ENCODE results near the gene PRKG1.

The PRKG1 gene

DNA sequence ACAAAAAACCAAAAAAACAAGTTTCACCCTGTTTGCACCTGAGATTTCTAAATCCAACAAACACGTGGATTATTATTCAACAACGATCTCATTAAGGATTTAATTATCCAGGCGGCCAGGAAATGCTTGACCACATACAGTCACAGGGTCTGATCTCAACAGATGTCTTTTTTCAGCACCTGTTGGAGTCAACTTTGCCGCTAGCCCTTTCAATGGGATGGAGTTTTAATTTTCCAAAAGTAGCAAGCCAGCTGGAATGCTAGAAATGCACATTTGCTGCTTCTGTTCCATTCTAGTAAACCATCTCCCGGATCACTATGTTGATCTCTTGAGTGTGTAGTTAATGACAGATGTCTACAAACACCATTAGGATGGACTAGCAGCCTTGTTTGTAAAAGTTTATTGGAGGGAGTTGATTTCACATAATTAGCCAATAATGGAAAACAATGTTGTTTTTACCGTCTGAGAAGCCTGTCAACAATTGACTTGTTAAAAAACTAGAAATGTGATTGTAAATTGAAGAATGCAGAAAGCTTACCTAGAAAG, 1175.6 kb downstream of the PRKG1 start:
- DNase-seq, result no peak

DNA sequence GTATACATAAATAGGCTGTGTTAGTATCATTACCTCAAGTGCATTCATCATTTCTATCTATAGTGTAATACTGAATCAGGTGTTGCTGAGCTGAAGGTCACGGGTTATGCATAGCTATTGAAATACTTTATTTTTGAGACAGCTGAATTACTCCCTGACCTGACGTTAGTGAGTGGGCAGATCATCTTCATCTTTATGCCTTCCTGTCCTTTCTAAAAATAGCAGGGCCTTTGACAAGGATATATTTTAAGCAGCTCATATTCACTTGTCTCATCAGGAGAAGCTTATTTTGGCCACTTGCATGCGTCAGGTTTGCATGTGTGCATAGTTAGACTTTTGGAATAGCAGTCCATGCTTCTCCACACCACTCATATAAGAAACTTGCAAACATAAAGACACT, 1176.2 kb downstream of the PRKG1 start:
- no peak for DNase-seq

- no peak for DNase-seq
Observed at GRCh38 chr10:52252307-52252706, 1178.0 kb downstream of the PRKG1 start.

DNA sequence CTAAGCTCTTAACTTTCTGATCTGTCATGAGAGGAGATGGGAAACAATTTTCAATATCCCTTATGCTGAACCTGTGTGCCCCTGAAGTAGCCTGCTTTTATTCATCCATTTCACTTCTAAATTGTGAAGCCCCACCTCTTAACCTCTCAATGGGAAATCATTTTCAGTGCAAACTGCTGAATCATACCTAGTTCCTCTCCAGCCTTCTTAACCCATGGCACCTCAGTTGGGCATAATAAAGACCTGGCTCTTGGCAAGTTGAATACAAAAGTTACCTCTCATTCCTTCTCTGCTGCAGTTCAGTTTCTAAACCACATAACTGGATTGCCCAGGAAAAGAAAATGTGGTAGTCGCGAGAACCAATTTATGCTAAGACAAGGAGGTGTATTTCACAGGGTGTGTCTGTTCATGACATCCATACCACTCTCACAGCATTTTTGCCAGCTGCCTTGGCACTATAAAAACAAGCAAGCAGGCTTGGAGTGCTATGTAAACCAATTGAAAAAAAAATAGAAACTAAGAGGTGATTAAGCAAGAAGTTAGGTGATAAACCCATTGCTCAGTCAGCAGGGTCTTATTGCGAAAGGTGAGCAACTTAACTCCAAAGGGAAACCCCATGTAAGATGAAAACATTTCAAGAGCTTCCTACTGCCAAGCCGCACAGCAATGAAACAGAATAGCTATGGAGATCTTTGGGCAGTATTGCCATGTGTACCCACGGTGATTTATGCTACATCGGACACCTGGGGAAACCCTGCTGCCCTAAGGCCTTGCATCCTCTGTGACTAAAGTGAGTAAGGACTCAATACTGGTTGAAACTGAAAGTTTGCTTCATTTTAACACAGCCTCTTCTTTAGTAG, 1182.8 kb downstream of the PRKG1 start:
- no peak for DNase-seq

DNA sequence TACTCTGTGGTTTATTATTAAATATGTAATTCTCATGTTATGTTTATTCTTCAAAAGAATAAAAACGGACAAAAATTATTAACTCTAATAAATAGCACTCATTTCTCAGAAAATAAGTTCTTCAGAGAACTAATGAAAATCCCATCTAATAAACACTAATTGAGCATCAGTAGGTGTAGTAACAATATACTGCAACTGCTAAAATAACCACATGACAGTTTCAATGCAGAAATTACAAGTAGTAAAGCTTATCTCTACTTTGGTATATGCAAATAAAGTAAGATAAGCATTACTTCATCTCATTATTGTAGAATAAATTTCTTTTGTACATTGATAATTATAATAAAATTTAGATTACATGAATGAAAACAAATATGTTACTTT, 1183.4 kb downstream of the PRKG1 start:
- DNase-seq, result no peak

DNA sequence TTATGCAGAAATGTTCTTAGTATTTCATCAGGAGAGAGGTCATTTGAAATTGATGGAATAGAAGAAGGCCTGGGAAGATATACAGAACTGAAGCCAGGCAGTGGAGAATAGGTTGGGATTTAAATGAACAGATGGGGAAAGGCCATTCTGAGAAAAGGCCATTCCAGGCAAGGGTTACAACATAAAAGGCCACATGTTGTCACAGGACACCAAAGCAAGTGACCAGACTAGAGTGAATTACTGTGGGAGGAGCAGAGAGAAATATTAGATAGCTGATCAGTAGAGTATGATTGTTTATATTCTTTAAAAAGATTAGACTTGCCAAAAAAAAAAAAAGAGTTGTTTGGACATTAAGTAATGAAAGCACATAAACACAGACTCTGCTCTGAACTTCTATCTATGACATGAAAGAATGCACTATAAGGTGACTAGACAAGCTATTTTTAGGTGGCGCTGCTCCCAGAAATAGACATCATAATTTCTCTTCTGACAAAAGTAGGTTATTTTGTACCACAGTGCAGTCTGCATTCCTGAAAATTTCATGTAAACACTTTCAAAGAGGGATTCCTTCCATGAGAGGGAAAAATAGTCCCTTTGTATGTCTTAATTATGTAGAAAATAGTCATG, 1184.6 kb downstream of the PRKG1 start:
- DNase-seq, result no peak

GRCh38 chr10:52259426-52259812, 1185.1 kb downstream of the PRKG1 start:
- DNase-seq, result no peak

DNA sequence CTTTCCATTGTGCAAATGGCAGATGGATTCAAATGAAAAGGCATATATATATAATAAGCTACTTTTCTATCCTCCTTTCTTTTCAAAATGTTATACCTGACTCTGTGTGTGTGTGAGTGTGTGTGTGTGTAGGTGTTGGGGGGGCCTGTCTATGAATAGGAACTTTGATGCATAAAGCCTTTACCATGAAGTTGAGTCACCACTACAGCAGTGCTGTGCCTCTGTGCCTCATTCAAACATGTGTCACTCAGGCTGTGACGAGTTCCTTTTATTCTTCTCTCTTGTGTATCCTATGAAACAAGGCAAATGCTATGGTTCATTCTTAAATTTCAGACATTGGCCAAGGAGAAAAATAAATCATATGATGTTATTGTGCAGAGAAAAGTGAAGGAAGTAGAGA, 1187.1 kb downstream of the PRKG1 start:
- no peak for DNase-seq

DNA sequence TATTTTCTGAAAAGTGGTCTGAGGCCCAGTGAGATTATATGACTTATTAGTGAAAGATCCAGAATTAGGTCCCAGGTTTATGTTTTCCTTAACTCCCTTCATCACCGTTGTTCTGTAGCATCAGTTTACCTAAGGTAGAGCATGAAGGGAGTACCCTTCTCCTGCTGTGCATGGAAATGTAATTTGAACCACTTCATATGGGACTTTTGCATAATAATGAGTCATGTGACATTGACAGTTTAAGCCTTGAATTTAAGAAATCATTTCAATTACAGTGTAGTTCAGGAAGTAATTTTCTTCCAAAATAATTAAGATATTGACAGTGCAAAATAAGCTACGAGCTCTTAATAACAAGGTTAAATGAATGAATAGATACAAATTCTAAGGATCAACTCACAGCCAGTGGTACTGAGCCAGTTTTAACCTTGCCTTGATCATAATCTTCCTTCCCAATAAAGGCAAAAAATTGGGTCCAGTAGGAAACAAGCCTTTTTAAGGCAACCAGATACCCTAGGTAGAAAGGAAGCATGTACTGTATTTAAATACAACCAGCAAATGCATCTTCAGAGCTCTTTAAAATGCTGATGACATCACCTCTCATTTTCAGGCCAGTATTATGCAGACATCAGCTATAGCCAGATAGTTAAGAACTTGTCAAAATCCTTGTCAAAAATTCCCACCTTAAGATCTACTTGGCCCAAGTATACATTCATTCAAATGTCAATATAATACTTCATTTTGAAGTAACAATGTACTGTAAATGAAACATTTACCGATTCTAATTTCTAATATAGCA, 1191.0 kb downstream of the PRKG1 start:
- DNase-seq, result no peak

DNA sequence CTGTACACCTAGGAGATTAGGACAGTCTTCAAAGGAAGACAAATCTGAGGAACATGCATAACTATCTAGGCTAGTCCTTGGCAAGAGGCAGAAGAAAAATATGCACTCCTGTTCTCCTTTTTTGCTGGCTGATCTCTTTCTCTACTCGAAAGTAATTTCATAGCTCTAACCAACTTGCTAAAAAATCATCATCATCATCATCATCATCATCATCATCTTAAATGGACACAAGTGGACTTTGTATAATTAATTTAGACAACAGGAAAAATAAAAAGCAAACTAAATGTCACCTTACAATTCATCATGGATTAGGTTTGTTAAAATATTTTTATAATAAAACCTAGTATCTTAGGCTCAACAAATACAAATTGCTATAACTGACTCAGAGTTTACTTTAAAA, 1192.6 kb downstream of the PRKG1 start:
- DNase-seq, result no peak

GRCh38 chr10:52268790-52269189, 1194.5 kb downstream of the PRKG1 start:
- DNase-seq, result no peak

DNA sequence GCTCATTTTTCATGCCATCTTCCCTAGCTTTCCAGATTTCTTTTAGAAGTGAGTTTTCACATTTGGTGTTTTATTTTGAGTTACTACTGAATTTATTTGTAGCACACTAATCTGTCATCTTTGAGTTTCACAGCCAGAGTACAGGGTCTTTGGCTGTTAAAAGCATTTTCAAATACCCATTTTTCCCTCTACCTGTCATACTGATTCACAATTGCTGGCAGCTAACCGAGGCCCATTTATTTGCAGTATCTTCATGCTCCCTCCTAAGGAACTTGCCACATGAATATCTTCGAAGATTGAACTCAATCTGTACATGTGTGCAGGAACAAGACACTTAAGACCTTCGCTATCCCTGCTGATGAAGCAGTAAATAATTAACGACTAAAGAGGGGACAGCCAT, 1194.9 kb downstream of the PRKG1 start:
- DNase-seq, result no peak

DNA sequence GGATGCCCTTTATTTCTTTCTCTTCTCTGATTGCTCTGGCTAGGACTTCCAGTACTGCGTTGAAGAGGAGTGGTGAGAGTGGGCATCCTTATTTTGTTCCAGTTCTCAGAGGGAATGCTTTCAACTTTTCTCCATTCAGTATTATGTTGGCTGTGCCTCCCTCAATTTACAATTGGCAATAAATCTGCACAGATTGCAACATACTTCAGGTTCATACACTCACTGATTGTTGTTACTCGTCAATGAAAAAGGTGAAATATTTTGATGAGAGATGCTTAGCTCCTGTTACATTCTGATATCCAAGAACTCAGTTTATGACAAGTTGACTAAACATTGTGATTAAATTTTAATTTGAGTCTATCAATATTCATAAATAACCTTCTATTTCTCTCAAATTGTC, 1201.9 kb downstream of the PRKG1 start:
- DNase-seq, result no peak

GRCh38 chr10:52276986-52277385, 1202.7 kb downstream of the PRKG1 start:
- no peak for DNase-seq

DNA sequence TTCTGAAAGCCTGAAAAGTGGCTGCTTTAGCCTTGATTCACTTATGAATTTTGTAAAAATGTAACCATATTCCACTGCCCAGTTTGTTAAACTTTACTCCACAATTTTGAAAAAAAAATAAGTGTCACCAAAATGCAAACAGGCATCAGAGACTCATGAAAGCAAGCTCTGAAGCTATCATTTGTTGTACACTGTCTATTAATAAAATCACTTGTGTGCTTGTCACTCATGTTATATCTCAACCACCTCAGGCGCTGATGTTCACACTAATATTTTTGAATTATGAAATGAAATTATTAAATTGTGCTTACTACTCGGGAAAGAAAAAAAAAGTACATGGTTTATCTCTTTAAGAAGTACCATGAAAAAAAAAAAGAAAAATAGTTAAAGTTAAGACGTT, 1205.3 kb downstream of the PRKG1 start:
- DNase-seq, result no peak

- no peak for DNase-seq
Observed at GRCh38 chr10:52280051-52280450, 1205.8 kb downstream of the PRKG1 start.

DNA sequence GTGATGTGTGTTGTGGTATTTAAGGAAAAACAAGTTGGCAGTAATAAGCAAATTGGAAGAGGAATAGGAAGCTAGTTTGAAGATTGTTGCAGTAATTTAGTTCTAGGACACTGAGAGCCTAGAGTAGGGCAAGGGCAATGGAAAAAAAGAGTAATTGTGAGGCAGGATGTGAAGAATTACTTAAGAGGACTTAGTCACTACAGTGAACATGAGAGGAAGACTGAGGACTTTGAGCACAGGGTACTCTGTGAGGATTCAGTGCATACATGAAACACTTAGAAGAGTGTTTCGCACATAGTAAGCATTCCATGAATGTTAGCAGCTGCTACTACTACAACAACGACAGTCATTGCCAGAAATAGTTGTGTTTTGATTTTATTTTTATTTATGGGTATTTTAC, 1208.9 kb downstream of the PRKG1 start:
- DNase-seq, result no peak

- DNase-seq, result no peak
Observed at GRCh38 chr10:52284416-52285013, 1210.2 kb downstream of the PRKG1 start.

GRCh38 chr10:52287866-52288265, 1213.6 kb downstream of the PRKG1 start:
- DNase-seq, result no peak

- DNase-seq, result no peak
Observed at GRCh38 chr10:52297747-52298146, 1223.5 kb downstream of the PRKG1 start.

GRCh38 chr10:52300599-52301277, 1226.5 kb downstream of the PRKG1 start:
- no peak for DNase-seq

GRCh38 chr10:52308251-52309031, 1234.2 kb downstream of the PRKG1 start:
- DNase-seq, result no peak

All from DMS79 treated with DMSO at 0.1 percent for 48 hours (cell line).